Measurements from ENCODE around the gene KIF2B.

KIF2B gene

DNA sequence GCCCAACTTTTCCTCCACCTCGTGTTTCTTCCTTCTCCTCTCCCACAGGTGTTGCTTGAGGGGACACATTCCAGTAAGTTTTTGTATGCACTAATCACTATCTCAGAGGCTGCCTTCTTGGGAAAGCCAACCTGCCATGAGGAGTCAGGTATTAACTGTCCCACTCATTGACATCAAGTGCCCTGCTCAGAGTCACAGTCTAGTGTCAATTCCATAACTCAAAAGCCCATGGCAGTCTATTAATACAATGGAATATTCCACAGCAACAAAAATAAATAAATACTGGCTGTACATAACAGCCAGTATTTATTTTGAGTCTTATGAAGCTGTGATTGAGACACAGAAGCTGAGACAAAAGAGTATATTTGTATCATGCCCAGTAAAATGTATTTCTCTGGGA lies 26.1 kb upstream of the KIF2B start:
- CTCF ChIA-PET = no interaction called here

DNA sequence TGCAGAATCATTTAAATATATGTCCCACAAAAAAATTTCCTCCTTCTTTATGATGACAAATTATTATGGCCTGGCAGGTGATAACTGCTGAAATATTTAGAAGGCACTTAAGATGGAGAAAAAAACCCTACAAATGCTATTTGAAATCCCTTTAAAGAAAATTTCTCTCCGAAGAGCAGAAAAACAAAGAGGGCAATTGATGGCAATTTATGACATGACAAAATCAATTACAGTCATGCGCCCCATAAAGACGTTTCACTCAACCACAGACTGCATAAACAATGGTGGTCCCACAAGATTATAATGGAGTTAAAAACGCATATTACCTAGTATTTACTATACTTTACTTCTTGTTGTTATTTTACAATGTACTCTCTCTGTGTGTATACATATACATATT lies 25.2 kb upstream of the KIF2B start:
- ChIA-PET CTCF (no interaction called here), POLR2A (no interaction called here)
- TF ChIP-seq, protein P1, sequence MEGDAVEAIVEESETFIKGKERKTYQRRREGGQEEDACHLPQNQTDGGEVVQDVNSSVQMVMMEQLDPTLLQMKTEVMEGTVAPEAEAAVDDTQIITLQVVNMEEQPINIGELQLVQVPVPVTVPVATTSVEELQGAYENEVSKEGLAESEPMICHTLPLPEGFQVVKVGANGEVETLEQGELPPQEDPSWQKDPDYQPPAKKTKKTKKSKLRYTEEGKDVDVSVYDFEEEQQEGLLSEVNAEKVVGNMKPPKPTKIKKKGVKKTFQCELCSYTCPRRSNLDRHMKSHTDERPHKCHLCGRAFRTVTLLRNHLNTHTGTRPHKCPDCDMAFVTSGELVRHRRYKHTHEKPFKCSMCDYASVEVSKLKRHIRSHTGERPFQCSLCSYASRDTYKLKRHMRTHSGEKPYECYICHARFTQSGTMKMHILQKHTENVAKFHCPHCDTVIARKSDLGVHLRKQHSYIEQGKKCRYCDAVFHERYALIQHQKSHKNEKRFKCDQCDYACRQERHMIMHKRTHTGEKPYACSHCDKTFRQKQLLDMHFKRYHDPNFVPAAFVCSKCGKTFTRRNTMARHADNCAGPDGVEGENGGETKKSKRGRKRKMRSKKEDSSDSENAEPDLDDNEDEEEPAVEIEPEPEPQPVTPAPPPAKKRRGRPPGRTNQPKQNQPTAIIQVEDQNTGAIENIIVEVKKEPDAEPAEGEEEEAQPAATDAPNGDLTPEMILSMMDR (IDR thresholded peaks at IDR 0.05; ENCODE audit: insufficient read depth, low read length, missing control alignments) = no peak
- no peak overlapping the region for H3K4me3 ChIP-seq (ENCODE audit: low read depth, low read length)
- DNase-seq (ENCODE audit: low read depth, low spot score) = no peak

More for the DNA sequence above, 26.1 kb upstream of the KIF2B start:
- no peak overlapping the region for H3K4me3 ChIP-seq (ENCODE audit: low read depth, low read length)
- DNase-seq (ENCODE audit: low read depth, low spot score) = no peak
- POLR2A ChIA-PET = no interaction called here
- TF ChIP-seq, protein P1 (IDR thresholded peaks at IDR 0.05; ENCODE audit: insufficient read depth, low read length, missing control alignments) = no peak

DNA sequence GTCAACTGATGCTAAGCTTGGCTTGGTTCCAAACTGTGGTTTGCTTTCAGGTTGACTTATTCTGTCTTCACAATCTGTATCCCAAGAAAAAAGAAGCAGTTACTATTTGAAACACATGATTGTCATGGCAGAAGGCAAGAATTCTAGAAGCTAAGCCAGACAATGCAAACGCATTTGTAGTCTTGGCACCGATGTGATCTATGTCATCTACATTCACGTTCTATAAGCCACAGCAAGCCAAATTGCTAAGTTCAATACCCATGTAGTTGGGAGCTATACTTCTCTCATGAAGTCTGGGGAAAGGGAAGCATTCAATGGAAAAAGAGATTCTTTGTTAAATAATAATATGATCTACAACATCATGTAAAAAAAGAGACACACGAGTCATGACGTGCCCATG lies 18.3 kb upstream of the KIF2B start:
- TF ChIP-seq, protein P1 (IDR thresholded peaks at IDR 0.05; ENCODE audit: insufficient read depth, low read length, missing control alignments) = no peak
- no peak overlapping the region for H3K4me3 ChIP-seq (ENCODE audit: low read depth, low read length)
- CTCF ChIA-PET = no interaction called here
- DNase-seq (ENCODE audit: low read depth, low spot score) = no peak
- POLR2A ChIA-PET = no interaction called here

DNA sequence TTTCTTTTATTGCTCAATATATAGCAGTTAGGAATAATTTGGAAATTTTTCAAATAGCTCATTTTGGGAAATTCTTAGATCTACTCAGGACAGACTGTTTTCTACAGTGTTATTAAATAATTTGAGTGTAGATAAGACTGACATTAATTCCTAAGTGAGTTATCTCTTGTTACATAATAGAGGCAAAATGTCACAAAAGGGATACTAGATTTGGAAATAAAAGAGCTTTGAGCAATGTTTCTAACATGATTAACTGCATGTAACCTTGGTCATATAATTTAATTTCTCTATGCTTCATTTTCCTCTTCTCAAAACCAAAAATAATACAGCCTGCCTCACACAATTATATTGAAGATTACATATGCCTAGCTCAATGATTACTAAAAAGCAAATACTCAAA lies 16.3 kb upstream of the KIF2B start:
- H3K4me3 ChIP-seq (ENCODE audit: low read depth, low read length) = no peak overlapping the region
- DNase-seq (ENCODE audit: low read depth, low spot score) = no peak
- POLR2A ChIA-PET = no interaction called here
- TF ChIP-seq, protein P1 (IDR thresholded peaks at IDR 0.05; ENCODE audit: insufficient read depth, low read length, missing control alignments) = no peak
- CTCF ChIA-PET = no interaction called here

DNA sequence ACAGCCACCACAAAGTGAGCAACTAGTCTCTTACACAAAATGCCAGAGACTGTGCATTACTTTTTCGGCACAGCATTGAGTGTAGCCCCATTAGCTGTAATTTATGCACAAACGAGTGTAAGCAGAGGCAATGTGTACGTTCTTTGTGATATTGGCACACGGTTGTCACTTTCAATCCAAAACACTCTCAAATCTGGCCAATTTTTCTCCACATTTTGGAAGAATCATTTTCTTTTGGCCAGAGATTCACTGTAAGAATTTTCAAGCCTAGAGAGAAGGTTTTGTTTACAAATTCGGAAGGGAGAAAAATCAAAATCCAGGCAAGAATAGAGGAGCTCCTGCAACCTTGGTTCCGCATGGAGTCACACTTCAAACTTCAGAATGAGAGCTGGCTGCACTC lies 15.4 kb upstream of the KIF2B start:
- TF ChIP-seq, protein P1 (IDR thresholded peaks at IDR 0.05; ENCODE audit: insufficient read depth, low read length, missing control alignments) = no peak
- POLR2A ChIA-PET = no interaction called here
- no peak for DNase-seq (ENCODE audit: low read depth, low spot score)
- CTCF ChIA-PET = no interaction called here
- no peak overlapping the region for H3K4me3 ChIP-seq (ENCODE audit: low read depth, low read length)

DNA sequence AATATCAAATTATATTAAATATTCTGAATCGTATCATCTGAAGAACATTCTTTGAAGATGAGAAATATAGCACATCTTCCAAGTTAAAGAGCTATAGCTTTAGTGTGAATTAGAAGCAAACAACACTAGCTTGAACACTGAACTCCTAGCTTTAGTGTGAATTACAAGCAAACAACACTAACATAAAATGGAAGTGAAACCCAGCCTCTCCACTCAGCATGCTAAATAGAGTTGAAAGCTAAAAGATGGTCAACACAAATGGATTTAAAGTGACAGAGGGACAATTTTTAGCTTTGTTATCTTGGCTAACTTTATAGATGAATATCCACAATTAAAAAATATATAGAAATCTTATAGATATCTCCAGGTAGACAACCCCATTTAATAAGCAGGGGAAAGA lies 4.5 kb upstream of the KIF2B start:
- no peak overlapping the region for H3K4me3 ChIP-seq (ENCODE audit: low read depth, low read length)
- DNase-seq (ENCODE audit: low read depth, low spot score) = no peak
- POLR2A ChIA-PET = no interaction called here
- TF ChIP-seq, protein P1 (IDR thresholded peaks at IDR 0.05; ENCODE audit: insufficient read depth, low read length, missing control alignments) = no peak
- CTCF ChIA-PET = no interaction called here
